Activated CD8-positive, alpha-beta memory T cell treated with anti-CD3 and anti-CD28 coated beads, Interleukin-2, amount 50 U/mL, for 24 hours (primary cell): Measurements from ENCODE around the gene SRD5A3.

Experiments
- DNase-seq: peaks from one replicate; pipeline ENCODE4 v3.0.0-alpha.2; 2020; ENCODE audit errors: extremely low read depth

Gene SRD5A3

GRCh38 chr4:55407764-55408163 lies 61.7 kb downstream of the SRD5A3 start:
- DNase-seq: no peak

- DNase-seq: no peak
Measured at GRCh38 chr4:55409468-55410171, 63.6 kb downstream of the SRD5A3 start.

GRCh38 chr4:55410431-55410830 lies 64.4 kb downstream of the SRD5A3 start:
- no peak for DNase-seq

GRCh38 chr4:55411621-55412020 lies 65.6 kb downstream of the SRD5A3 start:
- no peak for DNase-seq

GRCh38 chr4:55416176-55416575 lies 70.1 kb downstream of the SRD5A3 start:
- DNase-seq: no peak
